A549 (cell line): Measurements from ENCODE around the gene NRDE2. TPM values are rescaled to one million over a fixed set of nuclear protein-coding genes. Genes with fewer than 3 reads are reported as not detected.

ENCODE experiments used
- ATAC-seq, 2 experiments: fragments of 200-7000 bp in 1 of 2; fragments of >200 bp in 1 of 2; cut with Nextera tagmentation in 1 of 2; cut with Tn5 transposase in 1 of 2; 3 replicates each; pipeline versions ENCODE4 v1.8.0 to v1.9.1; 2018 to 2020; ENCODE audit warnings: mild to moderate bottlenecking in 1 of 2, moderate library complexity in 1 of 2
- CTCF ChIA-PET: fragments of 300-600 bp; sonication (Branson Sonifier 250); formaldehyde crosslinking; extraction: SDS; loops from one replicate; lab custom pipeline; 2021; ENCODE audit warnings: antibody characterized with exemption, inconsistent platforms; lab: Yijun Ruan, JAX
- POLR2A ChIA-PET: fragments of 350-600 bp; formaldehyde crosslinking; extraction: SDS; loops from one replicate; lab custom pipeline; 2021; ENCODE audit warnings: antibody characterized with exemption, inconsistent platforms; lab: Yijun Ruan, JAX
- DNase-seq, 2 experiments: peaks; one replicate each; pipeline versions ENCODE4 v3.0.0 to v3.0.0-alpha.2; 2011 to 2016; ENCODE audit warnings: low read depth in 1 of 2, low spot score in 1 of 2
- FAIRE-seq: peaks from 2 replicates; lab custom pipeline; 2011; peaks lifted over from hg19 to GRCh38; lab: Jason Lieb, UNC
- H3K27ac ChIP-seq, 2 experiments: fragments of >200 bp; sonication (Bioruptor Twin); formaldehyde crosslinking; 3 replicates each; pipeline ENCODE4 v1.5.1; 2016 to 2017
- H3K4me1 ChIP-seq: fragments of >200 bp; sonication (Bioruptor Twin); formaldehyde crosslinking; 3 replicates; pipeline ENCODE4 v1.6.1; 2016
- H3K4me2 ChIP-seq: fragments of >200 bp; sonication (Bioruptor Twin); formaldehyde crosslinking; 3 replicates; pipeline ENCODE4 v1.6.1; 2016
- H3K4me3 ChIP-seq: fragments of >200 bp; sonication (Bioruptor Twin); formaldehyde crosslinking; 3 replicates; pipeline ENCODE4 v1.5.1; 2016
- H3K9me3 ChIP-seq: fragments of >200 bp; sonication (Bioruptor Twin); formaldehyde crosslinking; 3 replicates; pipeline ENCODE4 v1.6.1; 2016
- BHLHE40 ChIP-seq: IDR thresholded peaks from 2 replicates; pipeline ENCODE4 v1.6.1; 2012; ENCODE audit warnings: low read depth, low read length, inconsistent platforms
- CBX8 ChIP-seq: fragments of 200-600 bp; sonication (generic); IDR thresholded peaks from 2 replicates; pipeline ENCODE4 v1.6.1; 2016
- CEBPB ChIP-seq, 2 experiments: fragments of >200 bp in 1 of 2; sonication (Bioruptor Twin) in 1 of 2; formaldehyde crosslinking in 1 of 2; IDR thresholded peaks; 2 replicates each; pipeline ENCODE4 v1.6.1; 2012 to 2016
- CHD4 ChIP-seq: fragments of 200-600 bp; sonication (generic); IDR thresholded peaks from 2 replicates; pipeline ENCODE4 v1.6.1; 2016; ENCODE audit warnings: antibody characterized with exemption, mild to moderate bottlenecking, borderline replicate concordance
- CTCF ChIP-seq: fragments of >200 bp; sonication (Bioruptor Twin); formaldehyde crosslinking; IDR thresholded peaks from 3 replicates; pipeline ENCODE4 v1.5.1; 2016
- EHF ChIP-seq: fragments of 250-450 bp; sonication (Bioruptor Pico); IDR thresholded peaks from 2 replicates; pipeline ENCODE4 v1.5.0; 2020; ENCODE audit warnings: mild to moderate bottlenecking
- EP300 ChIP-seq, 2 experiments: fragments of >200 bp; sonication (Bioruptor Twin); formaldehyde crosslinking; IDR thresholded peaks; 2 replicates in 1 of 2; 3 replicates in 1 of 2; pipeline ENCODE4 v1.6.1; 2016 to 2017
- FOSL2 ChIP-seq, 2 experiments: fragments of 450-650 bp in 1 of 2; fragments of >200 bp in 1 of 2; sonication (Bioruptor Twin) in 1 of 2; formaldehyde crosslinking; IDR thresholded peaks; 2 replicates each; pipeline versions ENCODE4 v1.5.0 to v1.6.1; 2016 to 2020; ENCODE audit warnings: mild to moderate bottlenecking in 1 of 2, moderate library complexity in 1 of 2
- GATA3 ChIP-seq: IDR thresholded peaks from 2 replicates; pipeline ENCODE4 v1.6.1; 2012; ENCODE audit warnings: borderline replicate concordance
- HDAC2 ChIP-seq: fragments of 200-600 bp; sonication (generic); IDR thresholded peaks from 2 replicates; pipeline ENCODE4 v1.6.1; 2016
- HOXB5 ChIP-seq: fragments of 250-450 bp; sonication (Bioruptor Pico); IDR thresholded peaks from 2 replicates; pipeline ENCODE4 v1.5.0; 2020; ENCODE audit warnings: mild to moderate bottlenecking, moderate library complexity
- JUNB ChIP-seq: fragments of >200 bp; sonication (Bioruptor Twin); formaldehyde crosslinking; IDR thresholded peaks from 2 replicates; pipeline ENCODE4 v1.6.1; 2016
- KDM1A ChIP-seq: fragments of 200-600 bp; sonication (generic); IDR thresholded peaks from 2 replicates; pipeline ENCODE4 v1.6.1; 2016; ENCODE audit warnings: low read depth, mild to moderate bottlenecking
- KDM5A ChIP-seq: fragments of 200-600 bp; sonication (generic); IDR thresholded peaks from 2 replicates; pipeline ENCODE4 v1.6.1; 2016; ENCODE audit warnings: antibody characterized with exemption, mild to moderate bottlenecking
- MAZ ChIP-seq: fragments of 150-350 bp; IDR thresholded peaks from 2 replicates; pipeline ENCODE4 v1.6.1; 2014; ENCODE audit warnings: antibody characterized with exemption, low read depth, low read length, borderline replicate concordance
- NFE2L2 ChIP-seq: fragments of 150-350 bp; conservative IDR thresholded peaks from 2 replicates; pipeline ENCODE4 v1.6.1; 2014; ENCODE audit warnings: low read length
- POLR2A ChIP-seq: IDR thresholded peaks from 2 replicates; pipeline ENCODE4 v1.6.1; 2012; ENCODE audit warnings: mild to moderate bottlenecking, low read length
- POLR2AphosphoS2 ChIP-seq: conservative IDR thresholded peaks from 2 replicates; pipeline ENCODE4 v1.6.1; 2012; ENCODE audit warnings: low read length, improper control_type of control experiment, inconsistent platforms
- RAD21 ChIP-seq, 2 experiments: fragments of >200 bp in 1 of 2; sonication (Bioruptor Twin) in 1 of 2; formaldehyde crosslinking in 1 of 2; IDR thresholded peaks in 1 of 2; conservative IDR thresholded peaks in 1 of 2; 2 replicates in 1 of 2; 3 replicates in 1 of 2; pipeline ENCODE4 v1.6.1; 2012 to 2018; ENCODE audit warnings: inconsistent platforms in 1 of 2
- SMC3 ChIP-seq: fragments of >200 bp; sonication (Bioruptor Twin); formaldehyde crosslinking; IDR thresholded peaks from 3 replicates; pipeline ENCODE4 v1.6.1; 2018; ENCODE audit warnings: inconsistent platforms
- TFCP2L1 ChIP-seq: fragments of 250-450 bp; sonication (Bioruptor Pico); IDR thresholded peaks from 2 replicates; pipeline ENCODE4 v1.5.0; 2021; ENCODE audit warnings: mild to moderate bottlenecking
- TP53 ChIP-seq: fragments of 250-450 bp; sonication (Bioruptor Pico); IDR thresholded peaks from 2 replicates; pipeline ENCODE4 v1.5.0; 2021; ENCODE audit warnings: mild to moderate bottlenecking, moderate library complexity
- ZFP36 ChIP-seq: fragments of 450-650 bp; IDR thresholded peaks from 2 replicates; pipeline ENCODE4 v1.6.1; 2014; ENCODE audit warnings: borderline replicate concordance; ENCODE audit not compliant: partially characterized antibody
- ZNF302 ChIP-seq: fragments of 250-450 bp; sonication (Bioruptor Pico); IDR thresholded peaks from 2 replicates; pipeline ENCODE4 v1.9.0; 2021; ENCODE audit warnings: inconsistent platforms, mild to moderate bottlenecking, moderate library complexity
- WGBS: methylation state at CpG from one replicate; pipeline ENCODE4 v1.1.6; 2017; ENCODE audit errors: missing lambda C conversion rate; 5-methylcytosine and 5-hydroxymethylcytosine counted together
- polyA plus RNA-seq, 4 experiments: library from polyadenylated mRNA; depleted of rRNA in 3 of 4; stranded (reverse); fragments of >200 nt; fragmentation: RNase III in 1 of 4; extraction: RNeasy Plus Mini Kit Qiagen cat#74134 plus additional on column Dnase treatment in 1 of 4; gene quantifications; 2 replicates in 3 of 4; 3 replicates in 1 of 4; pipeline ENCODE4 v1.2.3, GENCODE V29; 2011 to 2017
- TF ChIP-seq, protein P1 (sequence below): fragments of >200 bp; sonication (Bioruptor Twin); formaldehyde crosslinking; IDR thresholded peaks from 3 replicates; pipeline ENCODE4 v1.6.1; 2016
- TF ChIP-seq, protein P2 (sequence below): fragments of 250-450 bp; sonication (Bioruptor Pico); IDR thresholded peaks from 2 replicates; pipeline ENCODE4 v1.5.0; 2021; ENCODE audit warnings: mild to moderate bottlenecking, moderate library complexity, borderline replicate concordance

Gene NRDE2
- polyA plus RNA-seq, 2 of the 4 experiments (the other 2 are of a cell fraction) = 11.6 to 12.7 TPM

- TF ChIP-seq, protein P1, sequence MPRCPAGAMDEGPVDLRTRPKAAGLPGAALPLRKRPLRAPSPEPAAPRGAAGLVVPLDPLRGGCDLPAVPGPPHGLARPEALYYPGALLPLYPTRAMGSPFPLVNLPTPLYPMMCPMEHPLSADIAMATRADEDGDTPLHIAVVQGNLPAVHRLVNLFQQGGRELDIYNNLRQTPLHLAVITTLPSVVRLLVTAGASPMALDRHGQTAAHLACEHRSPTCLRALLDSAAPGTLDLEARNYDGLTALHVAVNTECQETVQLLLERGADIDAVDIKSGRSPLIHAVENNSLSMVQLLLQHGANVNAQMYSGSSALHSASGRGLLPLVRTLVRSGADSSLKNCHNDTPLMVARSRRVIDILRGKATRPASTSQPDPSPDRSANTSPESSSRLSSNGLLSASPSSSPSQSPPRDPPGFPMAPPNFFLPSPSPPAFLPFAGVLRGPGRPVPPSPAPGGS = no peak
- TF ChIP-seq CBX8 (no peak), RAD21 (conservative IDR thresholded peaks at IDR 0.05 in 1 of 2, IDR thresholded peaks at IDR 0.05 in 1 of 2) (no peak), TP53 (CRISPR knock-in tag) (no peak), ZFP36 (no peak), FOSL2 (IDR thresholded peaks at IDR 0.05) (no peak), FOSL2 (CRISPR knock-in tag; IDR thresholded peaks at IDR 0.05) (no peak)
These were observed 23.0 kb upstream of the NRDE2 start (continued) for GRCh38 chr14:90354551-90355298.

- no peak overlapping the region for H3K4me3 ChIP-seq
- no peaks in the 10 kb centered on the region for H3K4me1 ChIP-seq
- no peaks in the 10 kb centered on the region for H3K9me3 ChIP-seq
- FAIRE-seq = no peak
- TF ChIP-seq MAZ (no peak), NFE2L2 (no peak), CHD4 (no peak), FOSL2 (IDR thresholded peaks at IDR 0.05) (no peak), FOSL2 (CRISPR knock-in tag; IDR thresholded peaks at IDR 0.05) (no peak), SMC3 (no peak), JUNB (no peak), BHLHE40 (no peak), HDAC2 (no peak), CTCF (no peak), ZNF302 (CRISPR knock-in tag) (no peak), KDM5A (no peak), TFCP2L1 (CRISPR knock-in tag) (no peak), HOXB5 (CRISPR knock-in tag) (no peak), EP300 (IDR thresholded peaks at IDR 0.05) (no peak)
- TF ChIP-seq, protein P2, sequence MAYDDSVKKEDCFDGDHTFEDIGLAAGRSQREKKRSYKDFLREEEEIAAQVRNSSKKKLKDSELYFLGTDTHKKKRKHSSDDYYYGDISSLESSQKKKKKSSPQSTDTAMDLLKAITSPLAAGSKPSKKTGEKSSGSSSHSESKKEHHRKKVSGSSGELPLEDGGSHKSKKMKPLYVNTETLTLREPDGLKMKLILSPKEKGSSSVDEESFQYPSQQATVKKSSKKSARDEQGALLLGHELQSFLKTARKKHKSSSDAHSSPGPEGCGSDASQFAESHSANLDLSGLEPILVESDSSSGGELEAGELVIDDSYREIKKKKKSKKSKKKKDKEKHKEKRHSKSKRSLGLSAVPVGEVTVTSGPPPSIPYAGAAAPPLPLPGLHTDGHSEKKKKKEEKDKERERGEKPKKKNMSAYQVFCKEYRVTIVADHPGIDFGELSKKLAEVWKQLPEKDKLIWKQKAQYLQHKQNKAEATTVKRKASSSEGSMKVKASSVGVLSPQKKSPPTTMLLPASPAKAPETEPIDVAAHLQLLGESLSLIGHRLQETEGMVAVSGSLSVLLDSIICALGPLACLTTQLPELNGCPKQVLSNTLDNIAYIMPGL (CRISPR knock-in tag) = no peak
- TF ChIP-seq, all 56 proteins: peak for 0
- WGBS = 72% methylated on average over 4 of the region's 4 CpGs
- ChIA-PET CTCF (interaction anchor here (1.6 kb wide), 1 partner anchor 9 kb away, joined by 4 read pairs; no protein-coding TSS in a partner anchor), POLR2A (no interaction called here)
- no peak for ATAC-seq
- no peak overlapping the region for H3K27ac ChIP-seq
- no peak overlapping the region for H3K4me2 ChIP-seq
- DNase-seq = no peak
These were observed 18.0 kb upstream of the NRDE2 start for GRCh38 chr14:90349739-90350138.

DNA sequence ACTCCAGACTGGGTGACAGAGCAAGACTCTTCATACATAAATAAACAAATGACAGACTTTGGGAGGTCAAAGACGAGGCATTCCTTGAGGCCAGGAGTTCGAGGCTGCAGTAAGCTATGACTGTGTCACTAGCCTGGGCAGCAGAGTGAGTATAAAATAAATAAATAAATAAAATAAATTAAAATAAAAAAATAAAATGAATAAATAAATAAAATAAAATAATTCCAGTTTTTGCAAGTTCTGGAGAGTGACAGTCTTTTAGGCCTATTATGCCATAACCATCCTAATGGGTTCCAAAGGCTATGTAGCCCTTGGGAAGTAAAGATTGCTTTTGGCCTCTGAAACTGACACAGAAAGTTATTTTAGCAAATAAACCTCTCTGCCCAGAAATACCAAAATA, 16.5 kb upstream of the NRDE2 start:
- WGBS = 62% methylated on average over 2 of the region's 2 CpGs
- POLR2A ChIA-PET = no interaction called here
- Histone ChIP-seq H3K4me1 (no peaks in the 10 kb centered on the region), H3K27ac (no peak overlapping the region), H3K4me3 (no peak overlapping the region), H3K4me2 (no peak overlapping the region), H3K9me3 (no peaks in the 10 kb centered on the region)
- TF ChIP-seq EP300 (IDR thresholded peaks at IDR 0.05) = no peak
- no peak for TF ChIP-seq POLR2AphosphoS2
- no peak for TF ChIP-seq GATA3
- TF ChIP-seq CEBPB (IDR thresholded peaks at IDR 0.05) = no peak
- TF ChIP-seq KDM1A = no peak
- TF ChIP-seq EHF (CRISPR knock-in tag) = no peak
- TF ChIP-seq KDM5A = no peak
- TF ChIP-seq HOXB5 (CRISPR knock-in tag) = no peak
- TF ChIP-seq, protein P2 (CRISPR knock-in tag) = no peak
- TF ChIP-seq, protein P1 = no peak
- no peak for TF ChIP-seq CBX8
- no peak for TF ChIP-seq NFE2L2
- TF ChIP-seq FOSL2 (IDR thresholded peaks at IDR 0.05) = no peak
- no peak for TF ChIP-seq FOSL2 (CRISPR knock-in tag; IDR thresholded peaks at IDR 0.05)
- TF ChIP-seq POLR2A = no peak
- ATAC-seq = no peak
- no peak for FAIRE-seq
- CTCF ChIA-PET = interaction anchor here (0.8 to 1.6 kb wide), 4 partner anchors 9 to 185 kb away, joined by 3 to 4 read pairs (median 3); no protein-coding TSS in a partner anchor
- DNase-seq = no peak
